HEK293 (cell line): ENCODE data around the gene ZNF397.

ENCODE experiments used
- CTCF ChIA-PET: fragments of 350-600 bp; formaldehyde crosslinking; extraction: SDS; loops from one replicate; lab custom pipeline; 2021; ENCODE audit warnings: antibody characterized with exemption; lab: Yijun Ruan, JAX
- POLR2A ChIA-PET: fragments of 300-600 bp; formaldehyde crosslinking; extraction: SDS; loops from one replicate; lab custom pipeline; 2020; ENCODE audit warnings: antibody characterized with exemption, inconsistent platforms; lab: Yijun Ruan, JAX
- H3K27ac ChIP-seq: fragments of 200-500 bp; sonication (Bioruptor generic); 2 replicates; pipeline ENCODE4 v1.5.1; 2014; ENCODE audit warnings: low read depth, low read length, control low read depth, inconsistent platforms; ENCODE audit errors: extremely low read depth
- H3K36me3 ChIP-seq, 2 experiments: fragments of 200-500 bp in 1 of 2; sonication (Bioruptor generic) in 1 of 2; 1 replicate in 1 of 2; 2 replicates in 1 of 2; pipeline ENCODE4 v1.5.1; 2014 to 2017; ENCODE audit warnings: inconsistent platforms in 2 of 2, low read length in 2 of 2; ENCODE audit not compliant: control insufficient read depth in 2 of 2, insufficient read depth in 1 of 2
- H3K4me1 ChIP-seq: fragments of 200-500 bp; sonication (Bioruptor generic); 2 replicates; pipeline ENCODE4 v1.5.1; 2014; ENCODE audit warnings: mild to moderate bottlenecking, low read length, inconsistent platforms; ENCODE audit not compliant: control insufficient read depth, insufficient read depth
- H3K4me3 ChIP-seq: 2 replicates; pipeline ENCODE4 v1.5.1; 2011; ENCODE audit warnings: low read depth, mild to moderate bottlenecking, control low read depth, low read length, moderate library complexity
- H3K9me3 ChIP-seq: fragments of 200-500 bp; sonication (Bioruptor generic); 2 replicates; pipeline ENCODE4 v1.5.1; 2014; ENCODE audit warnings: low read depth, low read length, inconsistent platforms; ENCODE audit not compliant: control insufficient read depth, insufficient read depth
- ATF2 ChIP-seq: fragments of 450-650 bp; formaldehyde crosslinking; IDR thresholded peaks from 2 replicates; pipeline ENCODE4 v1.5.1; 2016; ENCODE audit warnings: missing biosample characterization, missing genetic modification characterization, low read depth
- GFI1B ChIP-seq: fragments of 450-650 bp; formaldehyde crosslinking; IDR thresholded peaks from 2 replicates; pipeline ENCODE4 v1.5.1; 2016; ENCODE audit warnings: missing biosample characterization, missing genetic modification characterization
- GLI2 ChIP-seq: fragments of 450-650 bp; formaldehyde crosslinking; IDR thresholded peaks from 2 replicates; pipeline ENCODE4; 2017; ENCODE audit warnings: missing biosample characterization, missing genetic modification characterization, low read depth, borderline replicate concordance
- GLI4 ChIP-seq: fragments of 450-650 bp; formaldehyde crosslinking; IDR thresholded peaks from 2 replicates; pipeline ENCODE4 v1.5.1; 2016; ENCODE audit warnings: missing biosample characterization, missing genetic modification characterization
- IKZF3 ChIP-seq: fragments of 450-650 bp; IDR thresholded peaks from 2 replicates; pipeline ENCODE4 v1.5.0; 2018; ENCODE audit warnings: missing biosample characterization, mild to moderate bottlenecking, missing genetic modification characterization, moderate library complexity
- INSM2 ChIP-seq: fragments of 450-650 bp; formaldehyde crosslinking; IDR thresholded peaks from 2 replicates; pipeline ENCODE4 v1.5.1; 2016; ENCODE audit warnings: missing biosample characterization, missing genetic modification characterization
- KLF8 ChIP-seq: fragments of 450-650 bp; formaldehyde crosslinking; IDR thresholded peaks from 2 replicates; pipeline ENCODE4 v1.5.1; 2016; ENCODE audit warnings: missing biosample characterization, missing genetic modification characterization
- RBAK ChIP-seq: fragments of 450-650 bp; formaldehyde crosslinking; IDR thresholded peaks from 2 replicates; pipeline ENCODE4 v1.5.1; 2016; ENCODE audit warnings: missing biosample characterization, missing genetic modification characterization
- SETDB1 ChIP-seq: IDR thresholded peaks from one replicate; pipeline ENCODE4 v1.6.1; 2017; ENCODE audit warnings: mild to moderate bottlenecking, low read length, moderate library complexity, mixed read lengths; ENCODE audit not compliant: insufficient read length
- ZNF10 ChIP-seq: fragments of 450-650 bp; formaldehyde crosslinking; IDR thresholded peaks from 2 replicates; pipeline ENCODE4 v1.5.1; 2017; ENCODE audit warnings: missing biosample characterization, missing genetic modification characterization
- ZNF132 ChIP-seq: fragments of 450-650 bp; formaldehyde crosslinking; IDR thresholded peaks from 2 replicates; pipeline ENCODE4 v1.5.1; 2017; ENCODE audit warnings: missing biosample characterization, missing genetic modification characterization, borderline replicate concordance
- ZNF221 ChIP-seq: fragments of 450-650 bp; formaldehyde crosslinking; IDR thresholded peaks from 2 replicates; pipeline ENCODE4 v1.5.1; 2017; ENCODE audit warnings: missing biosample characterization, missing genetic modification characterization, borderline replicate concordance
- ZNF266 ChIP-seq: fragments of 450-650 bp; formaldehyde crosslinking; IDR thresholded peaks from 2 replicates; pipeline ENCODE4 v1.5.1; 2016; ENCODE audit warnings: missing biosample characterization, missing genetic modification characterization, low read depth
- ZNF398 ChIP-seq: fragments of 450-650 bp; formaldehyde crosslinking; IDR thresholded peaks from 2 replicates; pipeline ENCODE4 v1.5.1; 2017; ENCODE audit warnings: missing biosample characterization, missing genetic modification characterization
- ZNF549 ChIP-seq: fragments of 450-650 bp; IDR thresholded peaks from 2 replicates; pipeline ENCODE4 v1.5.1; 2018; ENCODE audit warnings: missing biosample characterization, missing genetic modification characterization, mild to moderate bottlenecking, inconsistent platforms, moderate library complexity
- ZNF560 ChIP-seq: fragments of 450-650 bp; formaldehyde crosslinking; IDR thresholded peaks from 2 replicates; pipeline ENCODE4 v1.5.1; 2017; ENCODE audit warnings: missing biosample characterization, missing genetic modification characterization, borderline replicate concordance
- ZNF600 ChIP-seq: fragments of 450-650 bp; formaldehyde crosslinking; IDR thresholded peaks from 2 replicates; pipeline ENCODE4 v1.5.1; 2016; ENCODE audit warnings: missing biosample characterization, missing genetic modification characterization
- ZNF645 ChIP-seq: fragments of 450-650 bp; formaldehyde crosslinking; IDR thresholded peaks from 2 replicates; pipeline ENCODE4; 2016; ENCODE audit warnings: missing biosample characterization, missing genetic modification characterization
- ZNF654 ChIP-seq: fragments of 450-650 bp; formaldehyde crosslinking; IDR thresholded peaks from 2 replicates; pipeline ENCODE4 v1.5.1; 2016; ENCODE audit warnings: low read depth, missing biosample characterization, missing genetic modification characterization
- ZNF660 ChIP-seq: fragments of 450-650 bp; IDR thresholded peaks from 2 replicates; pipeline ENCODE4 v1.5.1; 2018; ENCODE audit warnings: missing biosample characterization, mild to moderate bottlenecking, missing genetic modification characterization
- ZNF768 ChIP-seq: fragments of 450-650 bp; formaldehyde crosslinking; IDR thresholded peaks from 2 replicates; pipeline ENCODE4 v1.5.1; 2018; ENCODE audit warnings: missing biosample characterization, mild to moderate bottlenecking, missing genetic modification characterization
- ZNF837 ChIP-seq: fragments of 450-650 bp; formaldehyde crosslinking; IDR thresholded peaks from 2 replicates; pipeline ENCODE4 v1.5.1; 2016; ENCODE audit warnings: missing biosample characterization, missing genetic modification characterization
- ZNF843 ChIP-seq: fragments of 450-650 bp; formaldehyde crosslinking; IDR thresholded peaks from 2 replicates; pipeline ENCODE4 v1.5.1; 2016; ENCODE audit warnings: missing biosample characterization, missing genetic modification characterization
- ZSCAN4 ChIP-seq: fragments of 450-650 bp; formaldehyde crosslinking; IDR thresholded peaks from 2 replicates; pipeline ENCODE4 v1.5.1; 2017; ENCODE audit warnings: missing biosample characterization, missing genetic modification characterization

ZNF397 gene

GRCh38 chr18:35284841-35285240 is 44.0 kb downstream of the ZNF397 start:
- H3K4me3 ChIP-seq = no peak overlapping the region
- TF ChIP-seq ZNF221 (tag by site-specific recombination) (no peak), ZNF549 (tag by site-specific recombination) (0 out of 2 replicates have a peak, but pooled peaks have one; percentile 40)
- CTCF ChIA-PET = no interaction called here
- H3K9me3 ChIP-seq = no peaks in the 10 kb centered on the region
- H3K27ac ChIP-seq = no peak overlapping the region
- POLR2A ChIA-PET = no interaction called here
- peaks cover 0 to 29% of the 10 kb centered on the region in 2 experiments; a peak in 1 of 3 replicates for H3K36me3 ChIP-seq
- no peaks in the 10 kb centered on the region for H3K4me1 ChIP-seq

GRCh38 chr18:35289293-35289692 is 48.5 kb downstream of the ZNF397 start:
- Histone ChIP-seq H3K9me3 (no peaks in the 10 kb centered on the region), H3K4me3 (peak overlapping the region; percentile 66)
- no peak for TF ChIP-seq SETDB1
- peak; percentile 41; the same call in 1 of the 2 replicates for TF ChIP-seq ZNF10
- no peak for TF ChIP-seq ZSCAN4
- TF ChIP-seq ZNF132 (tag by site-specific recombination) = no peak
- TF ChIP-seq, all 188 proteins: peak for 1
- POLR2A ChIA-PET = interaction anchor here (1.1 to 1.6 kb wide), 7 partner anchors 17 to 261 kb away, joined by 3 to 20 read pairs (median 4); partner anchors contain the start of genes MAPRE2, ZNF24 and ZNF397
- CTCF ChIA-PET = interaction anchor here (0.6 to 1.3 kb wide), 2 partner anchors 66 to 118 kb away, joined by 4 to 6 read pairs; no protein-coding TSS in a partner anchor
- no peak overlapping the region; the same call in 1 of the 2 replicates for H3K27ac ChIP-seq
- peaks cover 0 to 42% of the 10 kb centered on the region in 2 experiments; a peak in 2 of 3 replicates for H3K36me3 ChIP-seq
- no peaks in the 10 kb centered on the region for H3K4me1 ChIP-seq

GRCh38 chr18:35289727-35290093 is 48.9 kb downstream of the ZNF397 start:
- H3K27ac ChIP-seq = peak overlapping the region; percentile 19; the same call in 1 of the 2 replicates
- no peak for TF ChIP-seq ZNF768 (tag by site-specific recombination)
- no peak for TF ChIP-seq RBAK (tag by site-specific recombination)
- no peak for TF ChIP-seq ZNF600 (tag by site-specific recombination)
- no peak for TF ChIP-seq ZNF560 (tag by site-specific recombination)
- no peak for TF ChIP-seq ATF2 (tag by site-specific recombination)
- TF ChIP-seq ZNF843 = no peak
- TF ChIP-seq INSM2 (tag by site-specific recombination) = no peak
- no peak for TF ChIP-seq GLI2 (tag by site-specific recombination)
- TF ChIP-seq ZNF645 (tag by site-specific recombination) = no peak
- no peak for TF ChIP-seq KLF8 (tag by site-specific recombination)
- TF ChIP-seq ZNF654 = no peak
- TF ChIP-seq ZNF837 = no peak
- no peak for TF ChIP-seq GLI4 (tag by site-specific recombination)
- TF ChIP-seq ZNF266 (tag by site-specific recombination) = no peak
- TF ChIP-seq IKZF3 (tag by site-specific recombination) = no peak
- TF ChIP-seq ZNF660 (tag by site-specific recombination) = no peak
- TF ChIP-seq ZNF398 (tag by site-specific recombination) = no peak
- no peak for TF ChIP-seq GFI1B
- CTCF ChIA-PET = interaction anchor here (0.6 to 1.3 kb wide), 2 partner anchors 25 to 65 kb away, joined by 4 to 8 read pairs; no protein-coding TSS in a partner anchor
- POLR2A ChIA-PET = interaction anchor here (0.6 to 1.6 kb wide), 19 partner anchors 9 to 1755 kb away, joined by 3 to 20 read pairs (median 3); partner anchors contain the start of genes MAPRE2, ZNF24 and ZNF397
- H3K4me3 ChIP-seq = peak overlapping the region; percentile 66
- H3K9me3 ChIP-seq = no peaks in the 10 kb centered on the region
- H3K4me1 ChIP-seq = no peaks in the 10 kb centered on the region
- H3K36me3 ChIP-seq = peaks cover 0 to 42% of the 10 kb centered on the region in 2 experiments; a peak in 2 of 3 replicates
